Measurements from ENCODE around the gene TLR9.

- no peak for TF ChIP-seq CTCF (IDR thresholded peaks at IDR 0.05; ENCODE audit: borderline replicate concordance, extremely low read depth, low read length, poor library complexity, severe bottlenecking)
- TF ChIP-seq EZH2 (IDR thresholded peaks at IDR 0.05; ENCODE audit: borderline replicate concordance, low read depth, low read length, severe bottlenecking), result no peak
These were observed 40.8 kb downstream of the TLR9 start for GRCh38 chr3:52184690-52185089.

All from DND-41 (cell line).